Measurements from ENCODE around the gene TAX1BP3. TPM values are rescaled to one million over a fixed set of nuclear protein-coding genes. Genes with fewer than 3 reads are reported as not detected.

Gene TAX1BP3
- total and polyA plus RNA-seq, 3 experiments from 2014 or later = 23.4 to 38.9 (median 26.0) TPM

DNA sequence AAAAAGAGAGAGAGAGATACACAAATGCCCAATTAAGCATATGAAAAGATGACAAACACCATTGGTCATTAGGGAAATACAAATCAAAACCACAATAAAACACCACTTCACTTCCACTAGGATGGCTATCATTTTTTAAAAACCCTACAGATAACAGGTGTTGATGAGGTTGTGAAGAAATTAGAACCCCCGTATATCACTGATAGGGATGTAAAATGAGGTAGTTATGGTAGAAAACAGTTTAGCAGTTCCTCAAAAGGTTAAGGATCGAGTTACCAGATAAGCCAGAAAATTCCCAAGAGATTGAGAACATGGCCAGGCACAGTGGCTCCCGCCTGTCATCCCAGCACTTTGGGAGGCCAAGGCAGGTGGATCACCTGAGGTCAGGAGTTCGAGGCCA, 24.8 kb upstream of the TAX1BP3 start:
- H3K27me3 Mint-ChIP-seq = no peaks in the 10 kb centered on the region
- no peaks in the 10 kb centered on the region for H3K9me3 Mint-ChIP-seq

DNA sequence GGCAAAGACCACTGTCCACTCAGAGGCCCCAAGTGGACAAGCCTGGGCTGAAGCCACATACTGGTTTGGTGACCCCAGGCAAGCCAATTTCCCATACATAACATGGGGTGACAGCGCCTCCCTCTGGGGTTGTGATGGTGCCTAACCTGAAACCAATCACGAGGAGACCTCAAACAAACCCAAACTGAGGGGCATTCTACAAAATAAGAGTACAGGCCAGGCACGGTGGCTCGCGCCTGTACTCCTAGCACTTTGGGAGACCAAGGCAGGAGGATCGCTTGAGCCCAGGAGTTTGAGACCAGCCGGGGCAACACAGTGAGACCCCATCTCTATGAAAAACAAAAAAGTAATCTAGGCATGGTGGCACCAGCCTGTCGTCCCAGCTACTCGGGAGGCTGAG, 24.0 kb upstream of the TAX1BP3 start:
- peaks cover 16% of the 10 kb centered on the region for H3K4me1 ChIP-seq (ENCODE audit: insufficient read depth, low read length)
- Mint-ChIP-seq H3K4me1 (peaks cover 18 to 34% (median 24%) of the 10 kb centered on the region in 3 donors), H3K36me3 (peaks cover 0 to 26% (median 6%) of the 10 kb centered on the region in 3 donors), H3K4me3 (peak overlapping the region in 1 of 7 donors; percentile 48), H3K27me3 (no peaks in the 10 kb centered on the region), H3K27ac (no peak overlapping the region), H3K9me3 (no peaks in the 10 kb centered on the region)
- H3K36me3 ChIP-seq (ENCODE audit: insufficient read depth, low read length) = no peaks in the 10 kb centered on the region
- no peak overlapping the region for H3K27ac ChIP-seq (ENCODE audit: low read depth, low read length)
- no peaks in the 10 kb centered on the region for H3K27me3 ChIP-seq (ENCODE audit: insufficient read depth, low read length, poor library complexity, severe bottlenecking)
- no peaks in the 10 kb centered on the region for H3K9me3 ChIP-seq (ENCODE audit: low read length)
- ChIA-PET CTCF (interaction anchor here (1.1 kb wide), 1 partner anchor 45 kb away, joined by 3 read pairs; no protein-coding TSS in a partner anchor), POLR2A (no interaction called here)
- peak in 1 of 5 donors; percentile 24 for DNase-seq
- no peak overlapping the region for H3K4me3 ChIP-seq (ENCODE audit: low read length)

More for the DNA sequence above, 24.8 kb upstream of the TAX1BP3 start:
- Histone ChIP-seq H3K36me3 (ENCODE audit: insufficient read depth, low read length) (no peaks in the 10 kb centered on the region), H3K4me3 (ENCODE audit: low read length) (no peak overlapping the region), H3K27me3 (ENCODE audit: insufficient read depth, low read length, poor library complexity, severe bottlenecking) (no peaks in the 10 kb centered on the region), H3K4me1 (ENCODE audit: insufficient read depth, low read length) (peaks cover 16% of the 10 kb centered on the region), H3K27ac (ENCODE audit: low read depth, low read length) (no peak overlapping the region), H3K9me3 (ENCODE audit: low read length) (no peaks in the 10 kb centered on the region)
- H3K4me3 Mint-ChIP-seq = peak overlapping the region in 3 of 7 donors; percentile 43 to 88 (median 44)
- peaks cover 0 to 24% (median 6%) of the 10 kb centered on the region in 3 donors for H3K36me3 Mint-ChIP-seq
- peak overlapping the region in 5 of 8 donors; percentile 23 to 77 (median 42) for H3K27ac Mint-ChIP-seq
- ChIA-PET CTCF (no interaction called here), POLR2A (no interaction called here)
- DNase-seq = no peak
- H3K4me1 Mint-ChIP-seq = peaks cover 21 to 37% (median 28%) of the 10 kb centered on the region in 3 donors

DNA sequence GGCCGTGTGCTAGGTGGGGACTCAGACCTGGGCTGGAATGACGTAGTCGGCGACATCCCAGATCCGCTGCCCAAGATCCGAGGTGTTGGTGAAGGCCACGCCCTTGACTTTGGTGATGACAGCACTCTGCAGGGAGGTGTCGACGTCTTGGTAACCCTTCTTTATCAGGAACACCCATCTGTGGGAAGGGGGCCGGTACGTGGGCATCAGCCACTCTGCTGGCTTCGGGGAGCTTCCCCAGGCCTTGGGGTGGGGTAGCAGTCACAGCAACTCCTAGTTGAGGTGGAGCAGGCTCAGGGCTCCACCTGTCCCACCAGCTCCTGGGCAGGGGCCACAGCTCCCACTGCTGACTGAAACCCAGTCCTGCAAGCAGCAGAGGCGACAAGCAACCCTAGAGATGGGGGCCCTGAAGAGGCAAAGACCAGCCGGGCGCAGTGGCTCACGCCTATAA, 23.3 kb upstream of the TAX1BP3 start:
- Histone ChIP-seq H3K27ac (ENCODE audit: low read depth, low read length) (no peak overlapping the region), H3K4me3 (ENCODE audit: low read length) (no peak overlapping the region)
- no peaks in the 10 kb centered on the region for H3K27me3 Mint-ChIP-seq

GRCh38 chr17:3690094-3690715, 21.8 kb upstream of the TAX1BP3 start:
- Mint-ChIP-seq H3K4me1 (peaks cover 17 to 24% (median 20%) of the 10 kb centered on the region in 3 donors), H3K4me3 (no peak overlapping the region), H3K27me3 (no peaks in the 10 kb centered on the region), H3K9me3 (no peaks in the 10 kb centered on the region), H3K27ac (no peak overlapping the region), H3K36me3 (peaks cover 0 to 24% (median 6%) of the 10 kb centered on the region in 3 donors)
- Histone ChIP-seq H3K4me3 (ENCODE audit: low read length) (no peak overlapping the region), H3K27ac (ENCODE audit: low read depth, low read length) (no peak overlapping the region), H3K9me3 (ENCODE audit: low read length) (no peaks in the 10 kb centered on the region), H3K4me1 (ENCODE audit: insufficient read depth, low read length) (peaks cover 11% of the 10 kb centered on the region), H3K36me3 (ENCODE audit: insufficient read depth, low read length) (no peaks in the 10 kb centered on the region), H3K27me3 (ENCODE audit: insufficient read depth, low read length, poor library complexity, severe bottlenecking) (no peaks in the 10 kb centered on the region)
- DNase-seq = peak in 1 of 5 donors; percentile 39
- POLR2A ChIA-PET = no interaction called here
- CTCF ChIA-PET = no interaction called here

More for the DNA sequence above, 23.3 kb upstream of the TAX1BP3 start:
- peaks cover 17 to 28% (median 24%) of the 10 kb centered on the region in 3 donors for H3K4me1 Mint-ChIP-seq
- no peak overlapping the region for H3K4me3 Mint-ChIP-seq
- H3K27ac Mint-ChIP-seq = no peak overlapping the region
- no peaks in the 10 kb centered on the region for H3K9me3 ChIP-seq (ENCODE audit: low read length)
- DNase-seq = peak in 1 of 5 donors; percentile 45
- ChIA-PET CTCF (interaction anchor here (1.1 kb wide), 1 partner anchor 46 kb away, joined by 3 read pairs; no protein-coding TSS in a partner anchor), POLR2A (no interaction called here)
- no peaks in the 10 kb centered on the region for H3K27me3 ChIP-seq (ENCODE audit: insufficient read depth, low read length, poor library complexity, severe bottlenecking)
- H3K9me3 Mint-ChIP-seq = no peaks in the 10 kb centered on the region
- peaks cover 14% of the 10 kb centered on the region for H3K4me1 ChIP-seq (ENCODE audit: insufficient read depth, low read length)
- H3K36me3 ChIP-seq (ENCODE audit: insufficient read depth, low read length) = no peaks in the 10 kb centered on the region
- peaks cover 0 to 26% (median 6%) of the 10 kb centered on the region in 3 donors for H3K36me3 Mint-ChIP-seq

DNA sequence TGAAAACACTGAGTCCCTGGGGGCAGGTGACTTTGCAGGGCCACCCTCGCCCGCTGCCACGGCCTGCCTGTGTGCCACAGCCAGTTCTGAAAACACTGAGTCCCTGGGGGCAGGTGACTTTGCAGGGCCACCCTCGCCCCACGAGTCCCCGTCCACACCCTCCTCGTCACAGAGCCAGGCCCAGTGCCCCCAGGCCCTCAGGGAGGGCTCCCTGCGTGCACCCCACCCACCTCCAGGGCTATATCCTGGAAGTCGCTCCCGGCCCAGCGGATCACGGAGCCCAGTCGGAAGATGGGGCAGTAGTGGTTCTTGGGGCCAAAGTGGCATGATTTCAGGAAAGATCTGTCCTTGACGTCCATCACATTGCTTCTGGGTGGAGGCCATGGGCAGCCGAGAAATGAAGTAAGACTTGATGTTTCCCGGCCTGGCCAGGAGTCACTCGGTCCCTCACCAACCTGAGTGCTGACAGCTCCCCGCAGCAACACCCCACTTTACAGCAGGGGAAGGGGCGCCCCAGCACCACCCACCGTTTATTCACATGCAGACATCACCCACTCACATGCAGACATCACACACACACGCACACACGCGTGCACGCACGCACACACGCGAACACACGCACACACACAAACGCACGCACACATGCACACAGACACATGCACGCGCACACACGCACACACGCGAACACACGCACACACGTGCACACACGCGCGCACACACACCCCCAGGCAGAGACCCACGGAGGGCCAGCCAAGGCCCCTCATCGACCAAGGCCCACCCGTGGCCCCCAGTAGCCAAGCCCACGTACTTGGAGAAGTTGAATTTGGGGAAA, 21.1 kb upstream of the TAX1BP3 start:
- POLR2A ChIA-PET = no interaction called here
- H3K36me3 Mint-ChIP-seq = peaks cover 0 to 24% (median 6%) of the 10 kb centered on the region in 3 donors

GRCh38 chr17:3688852-3689261, 20.5 kb upstream of the TAX1BP3 start:
- no peaks in the 10 kb centered on the region for H3K27me3 Mint-ChIP-seq
- Histone ChIP-seq H3K36me3 (ENCODE audit: insufficient read depth, low read length) (no peaks in the 10 kb centered on the region), H3K4me3 (ENCODE audit: low read length) (no peak overlapping the region), H3K27ac (ENCODE audit: low read depth, low read length) (no peak overlapping the region), H3K27me3 (ENCODE audit: insufficient read depth, low read length, poor library complexity, severe bottlenecking) (no peaks in the 10 kb centered on the region), H3K9me3 (ENCODE audit: low read length) (no peaks in the 10 kb centered on the region), H3K4me1 (ENCODE audit: insufficient read depth, low read length) (no peaks in the 10 kb centered on the region)
- CTCF ChIA-PET = no interaction called here
- POLR2A ChIA-PET = no interaction called here
- no peak overlapping the region for H3K27ac Mint-ChIP-seq
- peaks cover 7 to 14% (median 7%) of the 10 kb centered on the region in 3 donors for H3K4me1 Mint-ChIP-seq
- H3K9me3 Mint-ChIP-seq = no peaks in the 10 kb centered on the region
- H3K4me3 Mint-ChIP-seq = no peak overlapping the region
- DNase-seq = no peak
- H3K36me3 Mint-ChIP-seq = peaks cover 0 to 24% (median 6%) of the 10 kb centered on the region in 3 donors

More for the DNA sequence above, 21.1 kb upstream of the TAX1BP3 start:
- CTCF ChIA-PET = no interaction called here
- H3K4me3 Mint-ChIP-seq = peak overlapping the region in 1 of 7 donors; percentile 48
- peaks cover 13 to 20% (median 13%) of the 10 kb centered on the region in 3 donors for H3K4me1 Mint-ChIP-seq
- H3K4me1 ChIP-seq (ENCODE audit: insufficient read depth, low read length) = peaks cover 4% of the 10 kb centered on the region
- no peak overlapping the region for H3K4me3 ChIP-seq (ENCODE audit: low read length)
- DNase-seq = peak in 1 of 5 donors; percentile 44
- H3K9me3 Mint-ChIP-seq = no peaks in the 10 kb centered on the region
- no peaks in the 10 kb centered on the region for H3K27me3 ChIP-seq (ENCODE audit: insufficient read depth, low read length, poor library complexity, severe bottlenecking)
- no peaks in the 10 kb centered on the region for H3K36me3 ChIP-seq (ENCODE audit: insufficient read depth, low read length)
- H3K27ac Mint-ChIP-seq = peak overlapping the region in 2 of 8 donors; percentile 24 to 26
- H3K27me3 Mint-ChIP-seq = no peaks in the 10 kb centered on the region
- no peak overlapping the region for H3K27ac ChIP-seq (ENCODE audit: low read depth, low read length)
- H3K9me3 ChIP-seq (ENCODE audit: low read length) = no peaks in the 10 kb centered on the region

GRCh38 chr17:3688027-3688553, 19.7 kb upstream of the TAX1BP3 start:
- H3K27me3 Mint-ChIP-seq = no peaks in the 10 kb centered on the region
- H3K4me3 ChIP-seq (ENCODE audit: low read length) = no peak overlapping the region

More at GRCh38 chr17:3688027-3688553, 19.7 kb upstream of the TAX1BP3 start:
- Histone ChIP-seq H3K27ac (ENCODE audit: low read depth, low read length) (no peak overlapping the region), H3K4me1 (ENCODE audit: insufficient read depth, low read length) (peaks cover 3% of the 10 kb centered on the region), H3K9me3 (ENCODE audit: low read length) (no peaks in the 10 kb centered on the region), H3K36me3 (ENCODE audit: insufficient read depth, low read length) (no peaks in the 10 kb centered on the region), H3K27me3 (ENCODE audit: insufficient read depth, low read length, poor library complexity, severe bottlenecking) (no peaks in the 10 kb centered on the region)
- Mint-ChIP-seq H3K36me3 (peaks cover 0 to 25% (median 6%) of the 10 kb centered on the region in 3 donors), H3K4me1 (peaks cover 5 to 12% (median 5%) of the 10 kb centered on the region in 3 donors), H3K9me3 (no peaks in the 10 kb centered on the region), H3K27ac (peak overlapping the region in 1 of 8 donors; percentile 81), H3K4me3 (no peak overlapping the region)
- CTCF ChIA-PET = no interaction called here
- DNase-seq = no peak
- POLR2A ChIA-PET = no interaction called here
